Choroid plexus epithelial cell (primary cell): ENCODE results near the gene SIPA1.
A peak's percentile ranks its signal among the peaks of the same experiment; 100 is the strongest.
"Not testable (repeated sequence)": the region's sequence is repeated elsewhere in the genome, so short reads cannot be mapped to it uniquely, and the experiment has no call there.

ENCODE experiments used
- DNase-seq: peaks from one replicate; pipeline ENCODE4 v3.0.0-alpha.2; 2010; ENCODE audit warnings: low read depth
- H3K4me3 ChIP-seq: 2 replicates; pipeline ENCODE4 v1.5.1; 2011; ENCODE audit warnings: low read depth, mild to moderate bottlenecking, control low read depth, low read length, moderate library complexity
- CTCF ChIP-seq: conservative IDR thresholded peaks from 2 replicates; pipeline ENCODE4 v1.5.1; 2011; ENCODE audit warnings: low read depth, mild to moderate bottlenecking, control low read depth, inconsistent platforms, low read length, moderate library complexity

Gene SIPA1

GRCh38 chr11:65662247-65662798 is 24.4 kb downstream of the SIPA1 start:
- peak; percentile 21 for DNase-seq
- no peak for TF ChIP-seq CTCF
- H3K4me3 ChIP-seq, result peak overlapping the region; percentile 84

- TF ChIP-seq CTCF, result no peak
- peak within 1 kb of the TSS; percentile 84 for H3K4me3 ChIP-seq
These were observed 25.1 kb downstream of the SIPA1 start, which contains the start of gene RELA for GRCh38 chr11:65662799-65663638. RELA (minus strand) TSS chr11:65662916; CDS start chr11:65662832, 84 bp downstream.

GRCh38 chr11:65663639-65664200 is 25.8 kb downstream of the SIPA1 start:
- TF ChIP-seq CTCF, result no peak
- H3K4me3 ChIP-seq, result peak overlapping the region; percentile 84
- peak; percentile 51 for DNase-seq

More at GRCh38 chr11:65662799-65663638, 25.1 kb downstream of the SIPA1 start, which contains the start of gene RELA:
- peak; percentile 93 for DNase-seq

- no peak for TF ChIP-seq CTCF
- no peak overlapping the region for H3K4me3 ChIP-seq
- DNase-seq, result no peak
These were observed 34.4 kb downstream of the SIPA1 start for GRCh38 chr11:65672180-65672860.

- no peak for DNase-seq
- TF ChIP-seq CTCF, result no peak
- no peak overlapping the region for H3K4me3 ChIP-seq
These were observed 35.1 kb downstream of the SIPA1 start for GRCh38 chr11:65672982-65673381.

- TF ChIP-seq CTCF, result no peak
- H3K4me3 ChIP-seq, result no peak overlapping the region
- no peak for DNase-seq
These were observed 42.4 kb downstream of the SIPA1 start for GRCh38 chr11:65680192-65680743.

- not testable (repeated sequence) for H3K4me3 ChIP-seq, DNase-seq
These were observed 45.6 kb downstream of the SIPA1 start for GRCh38 chr11:65683480-65683879.
